ENCODE measurements around the gene TRPM4.

Gene TRPM4

GRCh38 chr19:49132974-49133609, 24.5 kb upstream of the TRPM4 start:
- H3K4me3 ChIP-seq (ENCODE audit: low read length) = no peak overlapping the region
- H3K27ac ChIP-seq (ENCODE audit: low read length) = no peak overlapping the region
- H3K9me3 ChIP-seq (replicated peaks; ENCODE audit: insufficient read depth, low read length) = no peaks in the 10 kb centered on the region
- no peaks in the 10 kb centered on the region for H3K36me3 ChIP-seq (replicated peaks; ENCODE audit: insufficient read depth, low read length)
- no peaks in the 10 kb centered on the region for H3K27me3 ChIP-seq (replicated peaks; ENCODE audit: insufficient read depth, low read length)
- H3K9ac ChIP-seq (ENCODE audit: low read length) = no peak overlapping the region
- H4K20me1 ChIP-seq (ENCODE audit: insufficient read depth, low read length) = no peaks in the 10 kb centered on the region
- 0 out of 2 replicates have a peak, but pooled peaks cover 5% of the 10 kb centered on the region for H3K4me1 ChIP-seq (ENCODE audit: low read length)
- H2AFZ ChIP-seq (ENCODE audit: low read length) = no peak overlapping the region
- no peaks in the 10 kb centered on the region for H3F3A ChIP-seq (ENCODE audit: insufficient read depth, low read length)
- H3K79me2 ChIP-seq (ENCODE audit: low read length) = no peaks in the 10 kb centered on the region
- no peak for DNase-seq
- no peak overlapping the region for H3K4me2 ChIP-seq (ENCODE audit: low read depth, low read length)
- TF ChIP-seq, protein P1, sequence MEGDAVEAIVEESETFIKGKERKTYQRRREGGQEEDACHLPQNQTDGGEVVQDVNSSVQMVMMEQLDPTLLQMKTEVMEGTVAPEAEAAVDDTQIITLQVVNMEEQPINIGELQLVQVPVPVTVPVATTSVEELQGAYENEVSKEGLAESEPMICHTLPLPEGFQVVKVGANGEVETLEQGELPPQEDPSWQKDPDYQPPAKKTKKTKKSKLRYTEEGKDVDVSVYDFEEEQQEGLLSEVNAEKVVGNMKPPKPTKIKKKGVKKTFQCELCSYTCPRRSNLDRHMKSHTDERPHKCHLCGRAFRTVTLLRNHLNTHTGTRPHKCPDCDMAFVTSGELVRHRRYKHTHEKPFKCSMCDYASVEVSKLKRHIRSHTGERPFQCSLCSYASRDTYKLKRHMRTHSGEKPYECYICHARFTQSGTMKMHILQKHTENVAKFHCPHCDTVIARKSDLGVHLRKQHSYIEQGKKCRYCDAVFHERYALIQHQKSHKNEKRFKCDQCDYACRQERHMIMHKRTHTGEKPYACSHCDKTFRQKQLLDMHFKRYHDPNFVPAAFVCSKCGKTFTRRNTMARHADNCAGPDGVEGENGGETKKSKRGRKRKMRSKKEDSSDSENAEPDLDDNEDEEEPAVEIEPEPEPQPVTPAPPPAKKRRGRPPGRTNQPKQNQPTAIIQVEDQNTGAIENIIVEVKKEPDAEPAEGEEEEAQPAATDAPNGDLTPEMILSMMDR (IDR thresholded peaks at IDR 0.05; ENCODE audit: low read length) = no peak
- no peak for TF ChIP-seq EZH2 (optimal IDR thresholded peaks at IDR 0.05; ENCODE audit: low read depth, low read length)
- no peaks in the 10 kb centered on the region for H3K9me2 ChIP-seq (replicated peaks; ENCODE audit: insufficient read depth, low read length)

- 0 out of 2 replicates have a peak, but pooled peaks cover 4% of the 10 kb centered on the region for H3K27me3 ChIP-seq (replicated peaks; ENCODE audit: insufficient read depth, low read length)
- H3K27ac ChIP-seq (ENCODE audit: low read length) = no peak overlapping the region
- no peak overlapping the region for H2AFZ ChIP-seq (ENCODE audit: low read length)
- no peak overlapping the region for H3K4me2 ChIP-seq (ENCODE audit: low read depth, low read length)
- no peak overlapping the region for H3K9ac ChIP-seq (ENCODE audit: low read length)
- no peaks in the 10 kb centered on the region for H3F3A ChIP-seq (ENCODE audit: insufficient read depth, low read length)
- no peak overlapping the region for H3K4me3 ChIP-seq (ENCODE audit: low read length)
- H3K9me2 ChIP-seq (replicated peaks; ENCODE audit: insufficient read depth, low read length) = no peaks in the 10 kb centered on the region
- no peaks in the 10 kb centered on the region for H3K9me3 ChIP-seq (replicated peaks; ENCODE audit: insufficient read depth, low read length)
- TF ChIP-seq EZH2 (optimal IDR thresholded peaks at IDR 0.05; ENCODE audit: low read depth, low read length) (no peak), EZH2phosphoT487 (IDR thresholded peaks at IDR 0.05; ENCODE audit: low read length) (no peak)
- TF ChIP-seq, protein P1 (IDR thresholded peaks at IDR 0.05; ENCODE audit: low read length) = no peak
- DNase-seq = no peak
- H3K36me3 ChIP-seq (replicated peaks; ENCODE audit: insufficient read depth, low read length) = no peaks in the 10 kb centered on the region
- no peaks in the 10 kb centered on the region for H4K20me1 ChIP-seq (ENCODE audit: insufficient read depth, low read length)
- H3K4me1 ChIP-seq (ENCODE audit: low read length) = 0 out of 2 replicates have a peak, but pooled peaks cover 2% of the 10 kb centered on the region
- no peaks in the 10 kb centered on the region for H3K79me2 ChIP-seq (ENCODE audit: low read length)
Observed at GRCh38 chr19:49133621-49134454, 23.8 kb upstream of the TRPM4 start.

DNA sequence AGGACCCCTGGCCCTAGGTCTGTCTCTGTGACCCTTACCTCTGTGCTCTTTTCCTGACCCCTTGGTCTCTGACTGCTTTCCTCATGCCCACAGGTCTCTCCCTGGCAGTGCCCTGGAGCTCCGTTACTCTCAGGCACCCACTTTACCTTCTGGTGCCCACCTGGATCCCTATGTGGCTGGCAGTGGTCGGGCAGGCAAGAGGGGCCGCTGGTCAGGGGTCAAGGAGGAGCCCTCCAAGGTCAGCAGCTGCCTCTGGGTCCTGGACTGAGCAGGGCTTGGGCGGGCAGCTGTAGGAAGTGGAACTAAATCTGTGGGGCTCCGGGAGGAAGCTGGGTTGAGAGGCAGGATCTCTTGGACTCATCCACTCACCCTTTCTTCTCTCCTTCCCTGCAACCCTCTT, 21.9 kb upstream of the TRPM4 start:
- Histone ChIP-seq H3K4me1 (ENCODE audit: low read length) (no peaks in the 10 kb centered on the region), H4K20me1 (ENCODE audit: insufficient read depth, low read length) (no peaks in the 10 kb centered on the region), H3F3A (ENCODE audit: insufficient read depth, low read length) (no peaks in the 10 kb centered on the region), H3K79me2 (ENCODE audit: low read length) (no peaks in the 10 kb centered on the region), H2AFZ (ENCODE audit: low read length) (no peak overlapping the region), H3K36me3 (replicated peaks; ENCODE audit: insufficient read depth, low read length) (no peaks in the 10 kb centered on the region), H3K4me3 (ENCODE audit: low read length) (no peak overlapping the region), H3K9ac (ENCODE audit: low read length) (no peak overlapping the region), H3K9me2 (replicated peaks; ENCODE audit: insufficient read depth, low read length) (no peaks in the 10 kb centered on the region), H3K27me3 (replicated peaks; ENCODE audit: insufficient read depth, low read length) (peaks cover 12% of the 10 kb centered on the region; the same call in 1 of the 2 replicates), H3K4me2 (ENCODE audit: low read depth, low read length) (no peak overlapping the region), H3K9me3 (replicated peaks; ENCODE audit: insufficient read depth, low read length) (no peaks in the 10 kb centered on the region), H3K27ac (ENCODE audit: low read length) (no peak overlapping the region)
- TF ChIP-seq EZH2 (optimal IDR thresholded peaks at IDR 0.05; ENCODE audit: low read depth, low read length) (no peak), EZH2phosphoT487 (IDR thresholded peaks at IDR 0.05; ENCODE audit: low read length) (no peak)
- TF ChIP-seq, protein P1 (IDR thresholded peaks at IDR 0.05; ENCODE audit: low read length) = no peak
- DNase-seq = no peak

Data from MM.1S (cell line).